ENCODE data around the gene SLC4A8. TPM values are rescaled to one million over a fixed set of nuclear protein-coding genes. Genes with fewer than 3 reads are reported as not detected.
A peak's percentile ranks its signal among the peaks of the same experiment; 100 is the strongest.

The SLC4A8 gene
- total RNA-seq, 1 experiment from 2014 or later = 14.4 TPM

- no peak for DNase-seq (ENCODE audit: low spot score)
Observed at GRCh38 chr12:51395283-51396230, 29.1 kb upstream of the SLC4A8 start.

GRCh38 chr12:51397670-51398069 is 27.0 kb upstream of the SLC4A8 start:
- no peak for DNase-seq (ENCODE audit: low spot score)

GRCh38 chr12:51399891-51400290 is 24.7 kb upstream of the SLC4A8 start:
- no peak for DNase-seq (ENCODE audit: low spot score)

GRCh38 chr12:51401020-51401419 is 23.6 kb upstream of the SLC4A8 start:
- no peak for DNase-seq (ENCODE audit: low spot score)

GRCh38 chr12:51401486-51401885 is 23.1 kb upstream of the SLC4A8 start:
- DNase-seq (ENCODE audit: low spot score) = no peak

- no peak for DNase-seq (ENCODE audit: low spot score)
Observed at GRCh38 chr12:51401900-51402299, 22.7 kb upstream of the SLC4A8 start.

GRCh38 chr12:51403159-51403558 is 21.5 kb upstream of the SLC4A8 start:
- no peak for DNase-seq (ENCODE audit: low spot score)

GRCh38 chr12:51403681-51404136 is 20.9 kb upstream of the SLC4A8 start:
- DNase-seq (ENCODE audit: low spot score) = no peak

- DNase-seq (ENCODE audit: low spot score) = no peak
Observed at GRCh38 chr12:51404627-51405026, 20.0 kb upstream of the SLC4A8 start.

- no peak for DNase-seq (ENCODE audit: low spot score)
Observed at GRCh38 chr12:51405801-51406207, 18.8 kb upstream of the SLC4A8 start.

- no peak for DNase-seq (ENCODE audit: low spot score)
Observed at GRCh38 chr12:51406290-51406689, 18.3 kb upstream of the SLC4A8 start.

- no peak for DNase-seq (ENCODE audit: low spot score)
Observed at GRCh38 chr12:51406859-51407258, 17.8 kb upstream of the SLC4A8 start.

GRCh38 chr12:51407604-51408003 is 17.0 kb upstream of the SLC4A8 start:
- DNase-seq (ENCODE audit: low spot score) = no peak

GRCh38 chr12:51409846-51410245 is 14.8 kb upstream of the SLC4A8 start:
- no peak for DNase-seq (ENCODE audit: low spot score)

GRCh38 chr12:51413149-51413548 is 11.5 kb upstream of the SLC4A8 start:
- no peak for DNase-seq (ENCODE audit: low spot score)

GRCh38 chr12:51413791-51414190 is 10.8 kb upstream of the SLC4A8 start:
- no peak for DNase-seq (ENCODE audit: low spot score)

- DNase-seq (ENCODE audit: low spot score) = no peak
Observed at GRCh38 chr12:51415931-51416330, 8.7 kb upstream of the SLC4A8 start.

- no peak for DNase-seq (ENCODE audit: low spot score)
Observed at GRCh38 chr12:51417826-51418225, 6.8 kb upstream of the SLC4A8 start.

- DNase-seq (ENCODE audit: low spot score) = no peak
Observed at GRCh38 chr12:51419425-51420193, 5.0 kb upstream of the SLC4A8 start.

GRCh38 chr12:51421266-51421884 is 3.3 kb upstream of the SLC4A8 start:
- peak; percentile 62 for DNase-seq (ENCODE audit: low spot score)

- DNase-seq (ENCODE audit: low spot score) = no peak
Observed at GRCh38 chr12:51424094-51424661, 453 bp upstream of the SLC4A8 start.

GRCh38 chr12:51428256-51428655 is 3.6 kb downstream of the SLC4A8 start:
- DNase-seq (ENCODE audit: low spot score) = no peak
